Fibroblast of lung (primary cell): Measurements from ENCODE around the gene DTX1.

Source experiments
- EZH2 ChIP-seq: IDR thresholded peaks from 2 replicates; pipeline ENCODE4 v1.5.1; 2012; ENCODE audit warnings: low read length, control low read depth, mild to moderate bottlenecking; ENCODE audit errors: missing control alignments
- TF ChIP-seq, protein P1 (sequence below), 2 donors: IDR thresholded peaks in 1 of 2; conservative IDR thresholded peaks in 1 of 2; 1 replicate in 1 of 2; 2 replicates in 1 of 2; pipeline ENCODE4 v1.5.1; 2011 to 2012; ENCODE audit warnings: low read length in 2 of 2, control low read depth in 1 of 2, inconsistent platforms in 1 of 2, low read depth in 1 of 2, mild to moderate bottlenecking in 1 of 2

DNA sequence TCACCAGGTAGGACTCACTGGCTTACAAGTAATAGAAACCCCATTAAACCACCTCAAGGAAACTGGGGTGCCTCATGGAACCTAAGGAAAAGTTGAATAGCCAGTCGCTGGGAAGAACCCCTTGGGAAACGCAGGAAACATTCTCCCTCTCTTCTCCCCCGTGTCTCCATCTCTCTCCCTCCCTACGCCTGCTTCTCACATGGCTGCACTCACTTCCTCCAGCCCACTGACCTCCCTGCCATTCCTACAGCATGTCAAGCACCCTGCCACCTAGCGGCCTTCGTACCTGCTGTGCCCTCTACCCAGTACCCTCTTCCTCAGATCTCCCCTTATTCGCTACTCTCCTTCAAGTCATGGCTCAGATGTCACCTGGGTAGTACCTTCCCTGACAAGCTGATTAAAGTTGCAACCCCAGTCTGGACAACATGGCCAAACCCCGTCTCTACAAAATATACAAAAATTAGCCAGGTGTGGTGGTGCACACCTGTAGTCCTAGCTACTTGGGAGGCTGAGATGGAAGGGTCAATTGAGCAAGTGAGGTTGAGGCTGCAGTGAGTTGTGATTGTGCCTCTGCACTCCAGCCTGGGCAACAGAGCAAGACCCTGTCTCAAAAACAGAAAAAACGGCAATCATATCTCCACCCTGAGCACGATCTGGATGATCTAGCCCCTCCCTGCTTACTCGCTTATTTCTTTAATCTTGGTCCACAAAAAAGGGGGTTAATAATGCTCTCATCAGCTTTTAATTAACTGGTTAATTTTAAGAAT, 6.4 kb upstream of the DTX1 start:
- TF ChIP-seq, protein P1, sequence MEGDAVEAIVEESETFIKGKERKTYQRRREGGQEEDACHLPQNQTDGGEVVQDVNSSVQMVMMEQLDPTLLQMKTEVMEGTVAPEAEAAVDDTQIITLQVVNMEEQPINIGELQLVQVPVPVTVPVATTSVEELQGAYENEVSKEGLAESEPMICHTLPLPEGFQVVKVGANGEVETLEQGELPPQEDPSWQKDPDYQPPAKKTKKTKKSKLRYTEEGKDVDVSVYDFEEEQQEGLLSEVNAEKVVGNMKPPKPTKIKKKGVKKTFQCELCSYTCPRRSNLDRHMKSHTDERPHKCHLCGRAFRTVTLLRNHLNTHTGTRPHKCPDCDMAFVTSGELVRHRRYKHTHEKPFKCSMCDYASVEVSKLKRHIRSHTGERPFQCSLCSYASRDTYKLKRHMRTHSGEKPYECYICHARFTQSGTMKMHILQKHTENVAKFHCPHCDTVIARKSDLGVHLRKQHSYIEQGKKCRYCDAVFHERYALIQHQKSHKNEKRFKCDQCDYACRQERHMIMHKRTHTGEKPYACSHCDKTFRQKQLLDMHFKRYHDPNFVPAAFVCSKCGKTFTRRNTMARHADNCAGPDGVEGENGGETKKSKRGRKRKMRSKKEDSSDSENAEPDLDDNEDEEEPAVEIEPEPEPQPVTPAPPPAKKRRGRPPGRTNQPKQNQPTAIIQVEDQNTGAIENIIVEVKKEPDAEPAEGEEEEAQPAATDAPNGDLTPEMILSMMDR (conservative IDR thresholded peaks at IDR 0.05 in 1 of 2, IDR thresholded peaks at IDR 0.05 in 1 of 2; ENCODE audit: low read depth in 1 of 2, low read length in 2 of 2) = peak in 1 of 2 donors; percentile 18
- TF ChIP-seq EZH2 = no peak
